NCI-H226 (cell line): Measurements from ENCODE around the gene ZBED5.

Source experiments
- DNase-seq: peaks from one replicate; pipeline ENCODE4 v3.0.0-alpha.2; 2015

Gene ZBED5

DNA sequence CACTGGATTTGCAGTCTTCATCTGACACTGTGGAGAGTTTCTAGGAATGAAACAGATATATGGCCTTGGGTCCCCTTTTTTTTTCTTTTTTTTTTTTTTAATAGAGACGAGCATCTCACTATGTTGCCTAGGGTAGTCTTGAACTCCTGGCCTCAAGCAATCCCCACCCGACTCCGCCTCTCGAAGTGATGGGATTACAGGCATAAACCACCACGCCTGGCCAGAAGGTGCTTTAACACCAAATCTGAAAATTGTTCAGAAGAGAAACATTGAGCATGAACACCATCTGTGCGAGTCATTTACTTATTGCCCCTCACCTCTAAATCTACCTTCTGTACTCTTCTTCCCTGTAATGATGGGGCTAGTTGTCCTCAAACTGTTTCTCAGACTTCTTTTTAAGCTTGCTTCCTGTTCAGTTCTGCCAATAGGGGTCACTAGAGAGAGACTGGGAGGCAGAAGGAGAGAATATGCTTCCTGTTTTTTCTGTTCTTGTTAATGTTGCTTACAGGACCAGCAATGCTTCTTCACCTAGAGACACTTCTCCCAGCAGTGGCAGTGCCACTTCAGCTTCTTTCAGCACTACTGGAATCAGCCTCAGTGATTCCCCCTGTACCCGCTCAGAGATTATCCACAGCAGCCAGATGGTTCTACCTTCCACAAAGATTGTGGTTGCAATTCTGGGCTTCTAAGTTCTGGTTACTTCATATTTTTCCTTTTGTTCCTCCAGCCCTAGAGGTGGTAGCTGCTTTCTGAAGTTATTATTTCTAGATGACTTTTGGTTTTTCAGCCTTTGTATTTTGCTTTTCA is 20.8 kb upstream of the ZBED5 start:
- DNase-seq: peak; percentile 61

DNA sequence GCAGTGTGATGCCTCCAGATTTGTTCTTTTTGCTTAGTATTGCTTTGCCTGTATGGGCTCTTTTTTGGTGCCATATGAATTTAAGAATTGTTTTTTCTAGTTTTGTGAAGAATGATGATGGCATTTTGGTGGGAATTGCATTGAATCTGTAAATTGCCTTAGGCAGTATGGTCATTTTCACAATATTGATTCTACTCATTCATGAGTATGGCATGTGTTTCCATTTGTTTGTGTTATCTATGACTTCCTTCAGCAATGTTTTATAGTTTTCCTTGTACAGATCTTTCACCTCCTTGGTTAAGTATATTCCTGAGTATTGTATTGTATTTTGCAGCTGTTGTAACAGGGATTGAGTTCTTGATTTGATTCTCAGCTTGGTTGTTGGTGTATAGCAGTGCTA is 18.3 kb upstream of the ZBED5 start:
- no peak for DNase-seq

DNA sequence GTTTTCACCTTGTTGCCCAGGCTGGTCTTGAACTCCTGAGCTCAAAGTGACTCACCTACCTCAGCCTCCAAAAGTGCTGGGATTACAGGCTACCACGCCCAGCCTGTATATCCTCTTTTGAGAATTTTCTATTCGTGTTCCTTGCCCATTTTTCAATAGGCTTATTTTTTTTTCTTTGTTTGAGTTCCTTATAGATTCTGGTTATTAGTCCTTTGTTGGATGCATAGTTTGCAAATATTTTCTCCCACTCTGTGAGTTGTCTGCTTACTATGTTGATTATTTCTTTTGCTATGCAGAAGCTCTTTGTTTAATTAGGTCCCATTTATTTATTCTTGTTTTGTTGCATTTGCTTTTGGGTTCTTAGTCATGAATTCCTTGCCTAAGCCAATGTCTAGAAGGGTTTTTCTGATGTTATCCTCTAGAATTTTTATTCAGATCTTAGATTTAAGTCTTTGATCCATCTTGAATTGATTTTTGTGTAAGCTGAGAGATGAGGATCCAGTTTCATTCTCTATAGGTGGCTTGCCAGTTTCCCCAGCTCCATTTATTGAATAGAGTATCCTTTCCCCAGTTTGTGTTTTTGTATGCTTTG is 17.7 kb upstream of the ZBED5 start:
- DNase-seq: no peak

GRCh38 chr11:10872097-10872496 is 14.2 kb upstream of the ZBED5 start:
- no peak for DNase-seq

DNA sequence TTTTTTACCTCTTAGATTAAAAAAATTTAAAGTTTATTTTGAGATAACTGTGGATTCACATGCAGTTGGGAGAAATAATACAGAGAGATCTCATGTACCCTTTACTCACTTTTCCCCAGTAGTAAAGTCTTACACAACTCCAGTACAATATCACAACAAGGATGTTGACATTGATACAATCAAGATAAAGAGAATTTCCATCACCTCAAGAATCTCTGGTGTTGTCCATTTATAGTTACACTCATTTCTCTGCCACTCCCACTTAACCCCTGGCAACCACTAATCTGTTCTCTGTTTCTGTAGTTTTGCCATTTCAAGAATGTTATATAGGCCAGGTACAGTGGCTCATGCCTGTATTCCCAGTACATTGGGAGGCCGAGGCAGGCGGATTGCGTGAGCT is 10.5 kb upstream of the ZBED5 start:
- DNase-seq: peak; percentile 9

- peak; percentile 82 for DNase-seq
Observed at GRCh38 chr11:10866893-10867331, 9.1 kb upstream of the ZBED5 start.

GRCh38 chr11:10865837-10866270 is 8.0 kb upstream of the ZBED5 start:
- DNase-seq: no peak

DNA sequence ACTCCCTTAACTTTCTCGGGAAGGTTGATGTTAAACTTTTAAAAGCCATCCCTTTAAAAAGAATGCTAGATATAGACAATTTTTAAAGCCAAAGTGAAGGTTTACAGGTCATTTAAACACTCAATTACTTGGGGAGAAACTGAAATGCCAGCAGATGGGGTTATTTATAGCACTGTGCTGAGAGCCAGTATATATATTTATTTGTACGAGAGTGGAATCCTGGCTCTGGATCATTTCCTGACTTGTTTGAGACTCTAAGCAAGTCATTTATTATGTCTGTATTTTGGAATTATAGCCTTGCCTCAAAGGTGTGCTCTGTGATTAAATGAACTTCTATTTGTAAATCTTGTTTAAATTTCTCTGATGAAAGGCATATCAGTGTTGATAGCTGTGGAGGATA is 6.8 kb upstream of the ZBED5 start:
- no peak for DNase-seq

- DNase-seq: no peak
Observed at GRCh38 chr11:10862446-10862845, 4.6 kb upstream of the ZBED5 start.

- no peak for DNase-seq
Observed at GRCh38 chr11:10861799-10862198, 3.9 kb upstream of the ZBED5 start.

- DNase-seq: no peak
Observed at GRCh38 chr11:10861047-10861446, 3.2 kb upstream of the ZBED5 start.

- no peak for DNase-seq
Observed at GRCh38 chr11:10858439-10859325, 829 bp upstream of the ZBED5 start.

- DNase-seq: no peak
Observed at GRCh38 chr11:10857459-10857708, 469 bp downstream of the ZBED5 start.

DNA sequence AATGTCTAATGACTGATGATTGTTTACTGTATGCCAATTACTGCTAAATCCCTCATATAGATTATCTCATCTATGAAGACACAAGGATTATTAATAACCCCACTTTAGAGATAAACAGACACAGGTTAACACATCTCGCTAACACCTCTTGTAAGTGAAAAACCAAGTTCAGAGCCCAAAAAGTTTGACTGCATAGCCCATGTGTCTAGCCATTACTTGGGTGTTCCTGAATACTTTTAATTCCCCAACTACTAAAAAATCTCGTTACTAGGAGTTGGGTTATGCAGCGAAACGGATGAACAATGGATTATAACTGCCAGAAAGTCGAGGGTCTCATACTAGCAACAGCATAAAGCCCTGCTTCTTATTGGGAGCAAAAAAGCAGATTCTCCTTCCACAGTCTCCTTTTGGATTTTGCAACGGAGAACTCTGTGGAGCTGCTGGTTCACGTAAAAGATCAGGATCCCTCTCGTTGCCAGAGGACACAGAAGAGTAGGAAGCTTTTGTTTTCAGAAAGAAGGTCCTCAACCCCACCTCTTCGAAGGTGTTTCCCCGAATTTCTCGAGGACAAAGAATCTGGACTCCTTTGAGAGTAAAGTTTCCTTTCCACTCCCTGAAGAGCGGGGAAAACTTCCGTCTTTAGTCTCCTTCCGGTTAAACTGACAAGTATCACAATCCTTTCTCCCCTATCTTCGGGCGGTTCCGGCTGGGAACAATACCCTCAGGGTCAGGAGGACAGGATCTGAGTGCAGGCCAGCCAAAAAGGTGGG is 979 bp downstream of the ZBED5 start:
- DNase-seq: peak; percentile 61

- no peak for DNase-seq
Observed at GRCh38 chr11:10855295-10855694, 2.6 kb downstream of the ZBED5 start.

GRCh38 chr11:10847960-10848860 is 9.6 kb downstream of the ZBED5 start:
- DNase-seq: no peak

DNA sequence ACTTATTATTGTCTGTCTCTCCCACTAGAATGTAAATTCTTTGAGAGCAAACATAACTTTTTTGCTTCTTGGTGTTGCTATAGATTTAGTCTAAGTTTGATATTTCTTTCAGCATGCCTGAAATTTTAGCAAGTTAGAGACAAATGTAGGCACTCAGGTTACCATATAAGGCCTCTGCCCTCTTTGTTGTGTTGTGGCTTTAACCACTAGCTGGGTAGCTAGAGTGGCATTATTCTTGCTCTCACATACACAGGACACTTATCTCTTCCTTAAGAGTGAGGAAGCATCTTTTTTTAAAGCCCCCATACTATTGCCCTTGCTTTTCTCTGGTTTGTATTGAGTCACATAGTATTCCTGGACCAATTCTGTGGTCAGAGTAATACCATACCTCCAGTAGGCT is 11.2 kb downstream of the ZBED5 start:
- no peak for DNase-seq

DNA sequence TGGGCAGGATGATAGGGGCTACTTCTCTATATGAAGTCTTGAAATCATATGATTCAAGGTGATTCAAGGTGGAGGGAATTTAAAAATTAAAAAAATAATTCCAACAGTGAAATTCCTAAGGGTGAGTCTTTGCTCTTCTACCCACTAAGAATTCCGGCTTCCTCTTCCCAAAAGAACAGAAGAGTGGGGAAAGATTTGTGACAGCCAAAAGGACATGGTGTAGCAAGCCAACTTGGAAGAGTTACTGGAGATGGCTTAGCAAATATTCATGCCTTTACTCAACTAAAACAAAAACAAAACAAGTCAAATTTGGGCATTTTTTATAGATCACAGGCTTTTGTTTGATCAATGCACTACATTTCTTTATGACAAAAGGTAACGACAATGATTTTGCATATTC is 12.3 kb downstream of the ZBED5 start:
- DNase-seq: no peak

DNA sequence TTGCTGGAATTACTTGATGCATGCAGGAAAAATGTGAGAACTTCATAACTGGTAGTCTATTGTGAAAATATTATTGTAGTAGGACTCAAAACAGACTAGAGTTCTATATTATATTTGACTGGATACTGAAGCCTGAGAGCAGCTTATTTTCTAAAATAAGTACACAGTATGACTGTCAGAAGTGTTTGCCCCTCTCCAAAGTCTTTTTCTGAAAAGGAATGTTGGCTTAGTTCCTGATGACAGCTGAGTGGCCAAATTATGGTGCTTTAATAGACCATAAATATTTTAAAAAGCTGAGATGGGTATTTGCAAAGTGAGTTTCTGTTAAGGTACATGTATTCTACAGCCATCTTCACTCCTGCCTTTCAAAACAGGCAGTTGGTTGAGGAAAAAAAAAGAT is 13.1 kb downstream of the ZBED5 start:
- DNase-seq: no peak

GRCh38 chr11:10844356-10844755 is 13.5 kb downstream of the ZBED5 start:
- DNase-seq: no peak

GRCh38 chr11:10838881-10839280 is 19.0 kb downstream of the ZBED5 start:
- DNase-seq: no peak

DNA sequence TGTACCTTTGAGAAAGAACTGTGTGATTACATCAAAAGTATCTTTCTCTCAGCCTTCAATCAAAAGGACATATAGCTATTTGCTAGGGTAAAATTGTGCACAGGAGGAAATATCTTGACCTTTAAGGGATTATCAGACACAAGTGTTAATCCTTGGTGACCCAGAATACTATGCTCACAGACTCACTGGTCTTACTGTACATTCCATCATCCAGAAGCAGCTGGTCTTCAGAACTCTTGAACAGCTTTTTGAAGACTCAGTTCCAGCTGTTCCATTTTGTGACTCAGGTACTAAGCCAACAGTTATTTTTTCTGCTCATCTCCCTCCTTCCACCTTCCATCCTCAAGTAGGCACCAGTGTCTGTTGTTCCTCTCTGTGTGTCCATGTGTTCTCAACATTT is 19.8 kb downstream of the ZBED5 start:
- DNase-seq: no peak
